Pancreas (tissue), 10 donors: ENCODE data around the gene NDUFB1. TPM values are rescaled to one million over a fixed set of nuclear protein-coding genes. Genes with fewer than 3 reads are reported as not detected.

Source experiments
- ATAC-seq, 4 donors: fragments of 200-7000 bp; cut with Tn5 transposase; one replicate each; pipeline versions ENCODE4 v1.8.0 to v1.9.1; 2020; ENCODE audit warnings: mild to moderate bottlenecking in 4 of 4, moderate library complexity in 4 of 4
- DNase-seq, 6 donors: peaks; one replicate each; pipeline ENCODE4 v3.0.0-alpha.2; 2020
- FAIRE-seq: peaks from 2 replicates; lab custom pipeline; 2012; peaks lifted over from hg19 to GRCh38; lab: Jason Lieb, UNC
- H3K27ac ChIP-seq, 4 donors: fragments of 200-600 bp; sonication (generic); 1 replicate in 3 of 4; 2 replicates in 1 of 4; pipeline versions ENCODE4 v1.5.0 to v1.8.0; 2020
- H3K27me3 ChIP-seq, 4 donors: fragments of 200-600 bp; one replicate each; pipeline ENCODE4 v1.8.0; 2021
- H3K36me3 ChIP-seq, 3 donors: fragments of 200-600 bp; sonication (generic) in 1 of 3; one replicate each; pipeline versions ENCODE4 v1.5.0 to v1.8.0; 2020 to 2021
- H3K4me1 ChIP-seq, 3 donors: fragments of 200-600 bp; one replicate each; pipeline ENCODE4 v1.8.0; 2021
- H3K4me3 ChIP-seq, 4 donors: fragments of 200-600 bp; sonication (generic) in 2 of 4; one replicate each; pipeline versions ENCODE4 v1.5.0 to v1.8.0; 2020 to 2021
- H3K9me3 ChIP-seq, 4 donors: fragments of 200-600 bp; one replicate each; pipeline ENCODE4 v1.8.0; 2021
- WGBS, 2 donors: extraction: QIAGEN DNeasy Blood & Tissue Kit; methylation state at CpG; one replicate each; pipeline ENCODE4 v1.1.7; 2013; 5-methylcytosine and 5-hydroxymethylcytosine counted together
- intact Hi-C, 3 donors: fragments of 100-400 bp; cut with DNase I; formaldehyde crosslinking; loops; one replicate each; pipeline versions ENCODE4 v1.11.1 to v1.14.2; 2022
- polyA plus RNA-seq, 2 donors: library from polyadenylated mRNA; stranded (reverse); fragments of 200-250 nt; gene quantifications; one replicate each; pipeline ENCODE4 v1.2.3, GENCODE V29; 2013
- total RNA-seq, 6 donors: library from RNA; stranded (reverse); fragmentation: NEBNext Ultra II Directional in 4 of 6; extraction: Animal tissue kit (Norgen Biotek cat#: 25700) in 4 of 6; gene quantifications; one replicate each; pipeline versions ENCODE4 v1.2.1 to v1.2.4, GENCODE V29; 2021 to 2023
- TF ChIP-seq, protein P1 (sequence below), 4 donors: fragments of 200-600 bp; sonication (generic) in 3 of 4; IDR thresholded peaks; one replicate each; pipeline versions ENCODE4 v1.5.0 to v1.8.0; 2021; ENCODE audit warnings: antibody characterized with exemption in 4 of 4
- donor health status: healthy with polysubstance abuse.
- donor health status: DM: no; HTN: no; CAD: no; lungs with moderate emphysema.
- donor health status: DM: no; HTN: no; CAD: no.
- donor health status: control.
- donor health status: control.
- donor health status: Bipolar disorder and iron deficiency.
- donor health status: DM: yes; HTN: yes; CAD: no.
- donor health status: DM: no; HTN: no; CAD: no.
- donor health status: DM: no; HTN: no; CAD: no.
- donor health status: DM: yes; HTN: yes; CAD: no.

NDUFB1 gene
- total and polyA plus RNA-seq, 8 donors, result 26.1 to 447 (median 48.6) TPM

GRCh38 chr14:92105073-92105892 is 16.2 kb downstream of the NDUFB1 start:
- DNase-seq (no peak), FAIRE-seq (no peak), ATAC-seq (peak in 2 of 4 donors; percentile 3 to 6)
- intact Hi-C loops, result no loop called here
- H3K27ac ChIP-seq, result peak overlapping the region; percentile 59 to 91 (median 75)
- 45 to 55% methylated on average over 16 of the region's 16 CpGs for WGBS, 2 donors
- TF ChIP-seq, protein P1, sequence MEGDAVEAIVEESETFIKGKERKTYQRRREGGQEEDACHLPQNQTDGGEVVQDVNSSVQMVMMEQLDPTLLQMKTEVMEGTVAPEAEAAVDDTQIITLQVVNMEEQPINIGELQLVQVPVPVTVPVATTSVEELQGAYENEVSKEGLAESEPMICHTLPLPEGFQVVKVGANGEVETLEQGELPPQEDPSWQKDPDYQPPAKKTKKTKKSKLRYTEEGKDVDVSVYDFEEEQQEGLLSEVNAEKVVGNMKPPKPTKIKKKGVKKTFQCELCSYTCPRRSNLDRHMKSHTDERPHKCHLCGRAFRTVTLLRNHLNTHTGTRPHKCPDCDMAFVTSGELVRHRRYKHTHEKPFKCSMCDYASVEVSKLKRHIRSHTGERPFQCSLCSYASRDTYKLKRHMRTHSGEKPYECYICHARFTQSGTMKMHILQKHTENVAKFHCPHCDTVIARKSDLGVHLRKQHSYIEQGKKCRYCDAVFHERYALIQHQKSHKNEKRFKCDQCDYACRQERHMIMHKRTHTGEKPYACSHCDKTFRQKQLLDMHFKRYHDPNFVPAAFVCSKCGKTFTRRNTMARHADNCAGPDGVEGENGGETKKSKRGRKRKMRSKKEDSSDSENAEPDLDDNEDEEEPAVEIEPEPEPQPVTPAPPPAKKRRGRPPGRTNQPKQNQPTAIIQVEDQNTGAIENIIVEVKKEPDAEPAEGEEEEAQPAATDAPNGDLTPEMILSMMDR (IDR thresholded peaks at IDR 0.05), result no peak
- no peaks in the 10 kb centered on the region for H3K27me3 ChIP-seq
- H3K9me3 ChIP-seq, result no peaks in the 10 kb centered on the region
- H3K36me3 ChIP-seq, result no peaks in the 10 kb centered on the region
- H3K4me1 ChIP-seq, result peaks cover 0 to 6% (median 6%) of the 10 kb centered on the region in 3 donors
- H3K4me3 ChIP-seq, result peak overlapping the region; percentile 65 to 99 (median 96)

GRCh38 chr14:92103363-92103989 is 18.0 kb downstream of the NDUFB1 start:
- TF ChIP-seq, protein P1 (IDR thresholded peaks at IDR 0.05), result no peak
- FAIRE-seq (no peak), DNase-seq (no peak), ATAC-seq (no peak)
- Histone ChIP-seq H3K36me3 (no peaks in the 10 kb centered on the region), H3K4me1 (peaks cover 0 to 6% (median 6%) of the 10 kb centered on the region in 3 donors), H3K27me3 (no peaks in the 10 kb centered on the region), H3K4me3 (no peak overlapping the region), H3K9me3 (no peaks in the 10 kb centered on the region), H3K27ac (no peak overlapping the region)
- intact Hi-C loops, result no loop called here
- 85 to 88% methylated on average over 7 of the region's 7 CpGs for WGBS, 2 donors

DNA sequence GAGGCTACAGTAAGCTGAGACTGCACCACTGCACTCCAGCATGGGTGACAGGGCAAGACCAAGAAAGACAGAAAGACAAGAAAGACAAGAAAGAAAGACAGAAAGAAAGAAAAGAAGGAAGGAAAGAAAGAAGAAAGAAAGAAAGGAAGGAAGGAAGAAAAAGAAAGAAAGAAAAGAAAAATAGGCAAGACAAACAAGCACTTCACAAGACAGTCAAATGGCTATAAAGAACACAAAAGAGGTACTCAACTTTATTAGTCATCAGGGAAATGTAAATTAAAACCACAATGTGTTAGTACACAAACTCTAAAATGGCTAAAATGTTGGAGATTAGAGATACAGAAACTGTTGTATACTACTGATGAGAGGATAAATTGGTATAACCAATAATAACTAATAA is 21.7 kb downstream of the NDUFB1 start:
- peaks cover 0 to 11% (median 0%) of the 10 kb centered on the region in 3 donors for H3K36me3 ChIP-seq
- TF ChIP-seq, protein P1 (IDR thresholded peaks at IDR 0.05), result no peak
- DNase-seq (no peak), ATAC-seq (no peak), FAIRE-seq (no peak)
- H3K4me1 ChIP-seq, result no peaks in the 10 kb centered on the region
- H3K27ac ChIP-seq, result no peak overlapping the region
- H3K4me3 ChIP-seq, result no peak overlapping the region
- no peaks in the 10 kb centered on the region for H3K27me3 ChIP-seq
- H3K9me3 ChIP-seq, result no peaks in the 10 kb centered on the region
- intact Hi-C loops, result no loop called here

DNA sequence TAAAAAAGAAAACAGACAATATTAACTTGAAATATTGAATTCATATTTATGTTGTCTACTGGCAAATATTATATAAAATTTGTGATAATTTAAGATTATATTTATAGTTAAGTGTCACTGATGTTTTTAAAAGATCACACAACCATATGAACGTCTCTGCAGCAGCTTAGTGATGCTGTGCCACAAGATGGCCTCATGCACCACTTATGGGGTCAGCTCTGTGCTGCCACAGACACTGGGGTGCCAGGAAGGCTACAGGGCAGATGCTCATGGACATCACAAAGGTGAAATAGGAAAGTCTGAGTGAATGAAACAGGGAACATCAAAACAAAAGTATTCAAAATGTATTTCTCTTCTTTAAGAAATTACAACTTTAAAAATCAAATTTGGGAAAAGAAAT is 28.2 kb downstream of the NDUFB1 start:
- Histone ChIP-seq H3K9me3 (no peaks in the 10 kb centered on the region), H3K36me3 (peaks cover 0 to 19% (median 0%) of the 10 kb centered on the region in 3 donors), H3K4me1 (no peaks in the 10 kb centered on the region), H3K27me3 (no peaks in the 10 kb centered on the region), H3K27ac (no peak overlapping the region), H3K4me3 (no peak overlapping the region)
- TF ChIP-seq, protein P1 (IDR thresholded peaks at IDR 0.05), result no peak
- 68 to 73% methylated on average over 1 of the region's 1 CpG for WGBS, 2 donors
- ATAC-seq (no peak), DNase-seq (no peak), FAIRE-seq (no peak)
- intact Hi-C loops, result no loop called here
